Mesendoderm (in vitro differentiated cells): ENCODE data around the gene ABCC5.

Experiments used
- DNase-seq: peaks from one replicate; pipeline ENCODE4 v3.0.0; 2013
- H2AK5ac ChIP-seq: 2 replicates; pipeline ENCODE4 v1.6.1; 2013; ENCODE audit warnings: low read length, inconsistent platforms
- H2BK120ac ChIP-seq: 2 replicates; pipeline ENCODE4 v1.6.1; 2013; ENCODE audit warnings: low read depth, mild to moderate bottlenecking, low read length, moderate library complexity, mixed read lengths
- H2BK15ac ChIP-seq: replicated peaks from 2 replicates; pipeline ENCODE4 v1.6.1; 2013; ENCODE audit warnings: low read depth, mild to moderate bottlenecking, moderate library complexity
- H2BK5ac ChIP-seq: 2 replicates; pipeline ENCODE4 v1.6.1; 2013; ENCODE audit warnings: low read length, inconsistent platforms
- H3K18ac ChIP-seq: 2 replicates; pipeline ENCODE4 v1.6.1; 2013; ENCODE audit warnings: mild to moderate bottlenecking, low read length, mixed read lengths
- H3K23ac ChIP-seq: one replicate; pipeline ENCODE4 v1.6.1; 2013; ENCODE audit warnings: low read length
- H3K27ac ChIP-seq: 2 replicates; pipeline ENCODE4 v1.5.1; 2013; ENCODE audit warnings: low read depth, mild to moderate bottlenecking, inconsistent platforms, low read length, moderate library complexity
- H3K27me3 ChIP-seq: 2 replicates; pipeline ENCODE4 v1.6.1; 2013; ENCODE audit warnings: low read length, control low read depth, mild to moderate bottlenecking, inconsistent platforms; ENCODE audit not compliant: insufficient read depth, poor library complexity
- H3K36me3 ChIP-seq: 2 replicates; pipeline ENCODE4 v1.6.1; 2013; ENCODE audit warnings: low read length, inconsistent platforms; ENCODE audit not compliant: control insufficient read depth, insufficient read depth
- H3K4ac ChIP-seq: one replicate; pipeline ENCODE4 v1.6.1; 2013; ENCODE audit warnings: low read depth, mild to moderate bottlenecking, low read length, moderate library complexity
- H3K4me1 ChIP-seq: 2 replicates; pipeline ENCODE4 v1.6.1; 2013; ENCODE audit warnings: low read depth, low read length, inconsistent platforms; ENCODE audit not compliant: control insufficient read depth
- H3K4me2 ChIP-seq: 2 replicates; pipeline ENCODE4 v1.6.1; 2013; ENCODE audit warnings: low read length
- H3K4me3 ChIP-seq: 2 replicates; pipeline ENCODE4 v1.5.1; 2013; ENCODE audit warnings: mild to moderate bottlenecking, low read length
- H3K56ac ChIP-seq: one replicate; pipeline ENCODE4 v1.6.1; 2013; ENCODE audit warnings: low read length
- H3K79me1 ChIP-seq: 2 replicates; pipeline ENCODE4 v1.6.1; 2013; ENCODE audit warnings: low read length, inconsistent platforms
- H3K79me2 ChIP-seq: 2 replicates; pipeline ENCODE4 v1.6.1; 2013; ENCODE audit warnings: mild to moderate bottlenecking, low read length; ENCODE audit not compliant: control insufficient read depth, insufficient read depth
- H3K9ac ChIP-seq: 2 replicates; pipeline ENCODE4 v1.6.1; 2013; ENCODE audit warnings: low read length, inconsistent platforms
- H4K5ac ChIP-seq: one replicate; pipeline ENCODE4 v1.6.1; 2013; ENCODE audit warnings: low read length
- H4K8ac ChIP-seq: one replicate; pipeline ENCODE4 v1.6.1; 2013; ENCODE audit warnings: low read depth, mild to moderate bottlenecking, control low read depth, low read length, moderate library complexity
- WGBS: extraction: QIAGEN DNeasy Blood & Tissue Kit; methylation state at CpG from one replicate; pipeline ENCODE4 v1.1.7; 2013; ENCODE audit warnings: low lambda C conversion rate, missing lambda C conversion rate; ENCODE audit not compliant: insufficient coverage; ENCODE audit errors: extremely low coverage; 5-methylcytosine and 5-hydroxymethylcytosine counted together

ABCC5 gene

GRCh38 chr3:184004476-184004875 lies 13.2 kb downstream of the ABCC5 start:
- Histone ChIP-seq H3K4me2 (no peak overlapping the region), H2BK15ac (no peak overlapping the region), H3K36me3 (no peaks in the 10 kb centered on the region), H2BK120ac (no peak overlapping the region), H3K79me2 (peaks cover 6% of the 10 kb centered on the region), H3K27me3 (no peaks in the 10 kb centered on the region), H3K4ac (peak overlapping the region; percentile 55), H3K56ac (no peak overlapping the region), H3K9ac (no peak overlapping the region), H2AK5ac (no peak overlapping the region), H3K27ac (no peak overlapping the region), H3K79me1 (peaks cover 4% of the 10 kb centered on the region), H4K5ac (no peak overlapping the region), H3K4me1 (peaks cover 6% of the 10 kb centered on the region), H3K23ac (no peak overlapping the region), H3K4me3 (no peak overlapping the region), H4K8ac (no peak overlapping the region), H3K18ac (no peak overlapping the region), H2BK5ac (no peak overlapping the region)
- DNase-seq = no peak
- WGBS = no CpG with 5 or more reads among the region's 2 CpGs

GRCh38 chr3:184003187-184003967 lies 14.3 kb downstream of the ABCC5 start:
- H3K36me3 ChIP-seq = no peaks in the 10 kb centered on the region
- H4K5ac ChIP-seq = no peak overlapping the region
- no peak overlapping the region for H2AK5ac ChIP-seq
- H3K79me1 ChIP-seq = peaks cover 4% of the 10 kb centered on the region
- no peak overlapping the region for H3K56ac ChIP-seq
- peak overlapping the region; percentile 57 for H2BK15ac ChIP-seq
- no peak overlapping the region for H3K23ac ChIP-seq
- H2BK120ac ChIP-seq = no peak overlapping the region
- no peak overlapping the region for H3K18ac ChIP-seq
- no peak overlapping the region for H3K9ac ChIP-seq
- peak overlapping the region; percentile 70 for H3K27ac ChIP-seq
- no peak overlapping the region for H3K4me2 ChIP-seq
- H3K4ac ChIP-seq = no peak overlapping the region
- no CpG with 5 or more reads among the region's 5 CpGs for WGBS
- H2BK5ac ChIP-seq = no peak overlapping the region
- H3K4me1 ChIP-seq = peaks cover 6% of the 10 kb centered on the region
- H3K27me3 ChIP-seq = no peaks in the 10 kb centered on the region
- H3K4me3 ChIP-seq = no peak overlapping the region
- peaks cover 6% of the 10 kb centered on the region for H3K79me2 ChIP-seq
- H4K8ac ChIP-seq = no peak overlapping the region
- DNase-seq = peak; percentile 78

GRCh38 chr3:184002469-184002868 lies 15.2 kb downstream of the ABCC5 start:
- H3K4me3 ChIP-seq = no peak overlapping the region
- H3K9ac ChIP-seq = no peak overlapping the region
- WGBS = no CpG with 5 or more reads among the region's 11 CpGs
- peaks cover 6% of the 10 kb centered on the region for H3K4me1 ChIP-seq
- no peak for DNase-seq
- no peak overlapping the region for H4K5ac ChIP-seq
- H3K36me3 ChIP-seq = no peaks in the 10 kb centered on the region
- H3K18ac ChIP-seq = peak overlapping the region; percentile 24
- H3K23ac ChIP-seq = no peak overlapping the region
- peak overlapping the region; percentile 71 for H3K56ac ChIP-seq
- H3K4ac ChIP-seq = peak overlapping the region; percentile 5
- peaks cover 6% of the 10 kb centered on the region for H3K79me2 ChIP-seq
- no peak overlapping the region for H2BK15ac ChIP-seq
- peak overlapping the region; percentile 67 for H3K27ac ChIP-seq
- no peaks in the 10 kb centered on the region for H3K27me3 ChIP-seq
- peak overlapping the region; percentile 10 for H2BK120ac ChIP-seq
- H3K4me2 ChIP-seq = no peak overlapping the region
- peaks cover 4% of the 10 kb centered on the region for H3K79me1 ChIP-seq
- no peak overlapping the region for H4K8ac ChIP-seq
- H2AK5ac ChIP-seq = no peak overlapping the region
- H2BK5ac ChIP-seq = peak overlapping the region; percentile 63

GRCh38 chr3:184001761-184002160 lies 15.9 kb downstream of the ABCC5 start:
- H3K27me3 ChIP-seq = no peaks in the 10 kb centered on the region

GRCh38 chr3:183991403-183991802 lies 26.3 kb downstream of the ABCC5 start:
- H4K5ac ChIP-seq = no peak overlapping the region
- H2AK5ac ChIP-seq = no peak overlapping the region
- WGBS = no CpG with 5 or more reads among the region's 5 CpGs

More at GRCh38 chr3:184001761-184002160, 15.9 kb downstream of the ABCC5 start:
- no peak overlapping the region for H3K56ac ChIP-seq
- no peak overlapping the region for H3K4me3 ChIP-seq
- peaks cover 6% of the 10 kb centered on the region for H3K4me1 ChIP-seq
- H4K8ac ChIP-seq = no peak overlapping the region
- H3K79me2 ChIP-seq = peaks cover 6% of the 10 kb centered on the region
- H3K36me3 ChIP-seq = no peaks in the 10 kb centered on the region
- H4K5ac ChIP-seq = no peak overlapping the region
- no peak overlapping the region for H2BK15ac ChIP-seq
- WGBS = no CpG with 5 or more reads among the region's 3 CpGs
- no peak overlapping the region for H2BK120ac ChIP-seq
- H2AK5ac ChIP-seq = no peak overlapping the region
- H3K4me2 ChIP-seq = no peak overlapping the region
- no peak overlapping the region for H3K27ac ChIP-seq
- peaks cover 4% of the 10 kb centered on the region for H3K79me1 ChIP-seq
- H3K18ac ChIP-seq = no peak overlapping the region
- H3K23ac ChIP-seq = no peak overlapping the region
- no peak for DNase-seq
- no peak overlapping the region for H2BK5ac ChIP-seq
- no peak overlapping the region for H3K9ac ChIP-seq
- no peak overlapping the region for H3K4ac ChIP-seq

More at GRCh38 chr3:183991403-183991802, 26.3 kb downstream of the ABCC5 start:
- H4K8ac ChIP-seq = no peak overlapping the region
- no peak for DNase-seq
- no peak overlapping the region for H3K4me2 ChIP-seq
- H3K18ac ChIP-seq = no peak overlapping the region
- H3K4ac ChIP-seq = no peak overlapping the region
- H3K36me3 ChIP-seq = peaks cover 3% of the 10 kb centered on the region
- no peaks in the 10 kb centered on the region for H3K4me1 ChIP-seq
- no peak overlapping the region for H3K23ac ChIP-seq
- no peaks in the 10 kb centered on the region for H3K27me3 ChIP-seq
- H3K79me2 ChIP-seq = no peaks in the 10 kb centered on the region
- no peak overlapping the region for H3K9ac ChIP-seq
- H2BK15ac ChIP-seq = no peak overlapping the region
- H3K79me1 ChIP-seq = no peaks in the 10 kb centered on the region
- no peak overlapping the region for H2BK5ac ChIP-seq
- H3K27ac ChIP-seq = no peak overlapping the region
- no peak overlapping the region for H2BK120ac ChIP-seq
- H3K56ac ChIP-seq = no peak overlapping the region
- H3K4me3 ChIP-seq = no peak overlapping the region
